ENCODE measurements around the gene PSKH1. TPM values are rescaled to one million over a fixed set of nuclear protein-coding genes. Genes with fewer than 3 reads are reported as not detected.

Gene PSKH1
- total and polyA plus RNA-seq, 4 donors, result 8.3 to 23.8 (median 13.8) TPM

DNA sequence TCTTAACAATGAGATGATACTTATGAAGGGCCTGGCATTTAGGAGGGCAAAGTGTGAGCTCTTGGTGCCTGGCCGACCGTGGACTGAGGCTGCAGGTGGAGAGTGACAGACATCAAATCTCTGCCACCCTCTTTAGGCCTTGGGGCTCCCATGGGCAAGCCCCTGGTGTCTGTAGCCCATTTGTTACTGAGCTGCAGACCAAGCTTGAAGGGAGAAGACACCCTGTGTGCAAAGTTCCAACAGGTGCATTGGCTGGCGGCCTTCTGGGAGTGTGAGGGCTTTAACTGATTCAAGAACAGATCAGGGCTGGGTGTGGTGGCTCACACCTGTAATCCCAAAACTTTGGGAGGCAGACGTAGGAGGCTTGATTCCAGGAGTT is 39.4 kb downstream of the PSKH1 start:
- WGBS, result 96% methylated on average over 4 of the region's 4 CpGs

DNA sequence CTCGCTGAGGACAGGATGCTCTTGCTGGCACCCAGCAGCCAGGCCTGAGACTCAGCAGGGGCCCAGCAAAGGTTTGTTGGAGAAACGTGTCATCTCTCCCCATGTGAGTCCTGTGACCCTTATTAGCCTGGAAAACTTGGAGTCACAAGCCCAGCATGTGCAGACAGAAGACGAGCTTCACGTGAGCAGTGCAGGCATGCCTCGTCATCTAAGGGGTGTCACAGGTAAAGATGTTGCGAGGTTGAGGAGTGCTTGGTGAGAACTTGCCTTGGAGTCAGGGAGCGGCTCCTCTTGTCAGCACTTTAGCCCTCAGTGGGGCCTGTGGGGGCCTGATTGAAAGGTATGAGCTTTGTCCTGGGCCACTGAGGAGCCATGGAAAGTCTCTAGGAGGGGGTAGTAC is 40.8 kb downstream of the PSKH1 start:
- no peaks in the 10 kb centered on the region for H3K9me3 ChIP-seq (ENCODE audit: control insufficient read depth in 4 of 4, low read length in 3 of 4)
- no peak for TF ChIP-seq REST (IDR thresholded peaks at IDR 0.05)
- TF ChIP-seq, protein P1, sequence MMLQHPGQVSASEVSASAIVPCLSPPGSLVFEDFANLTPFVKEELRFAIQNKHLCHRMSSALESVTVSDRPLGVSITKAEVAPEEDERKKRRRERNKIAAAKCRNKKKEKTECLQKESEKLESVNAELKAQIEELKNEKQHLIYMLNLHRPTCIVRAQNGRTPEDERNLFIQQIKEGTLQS (IDR thresholded peaks at IDR 0.05), result no peak
- no peak for TF ChIP-seq CTCF (IDR thresholded peaks at IDR 0.05; ENCODE audit: low read depth, low read length, missing input control)
- TF ChIP-seq FOXA2 (IDR thresholded peaks at IDR 0.05), result no peak
- no peak for TF ChIP-seq RAD21 (IDR thresholded peaks at IDR 0.05)
- TF ChIP-seq TAF1 (conservative IDR thresholded peaks at IDR 0.05), result no peak
- TF ChIP-seq EGR1 (IDR thresholded peaks at IDR 0.05; ENCODE audit: low read depth in 2 of 2), result no peak
- no peak for TF ChIP-seq ZBTB33 (IDR thresholded peaks at IDR 0.05)
- TF ChIP-seq SP1 (IDR thresholded peaks at IDR 0.05), result no peak
- no peak for TF ChIP-seq YY1 (IDR thresholded peaks at IDR 0.05)
- TF ChIP-seq JUND (IDR thresholded peaks at IDR 0.05), result no peak
- TF ChIP-seq HNF4A (conservative IDR thresholded peaks at IDR 0.05), result no peak
- no peak for TF ChIP-seq FOXA1 (IDR thresholded peaks at IDR 0.05)
- H3K9ac ChIP-seq (ENCODE audit: low read depth in 1 of 2, low read length in 2 of 2), result no peak overlapping the region
- peaks cover 4 to 20% (median 16%) of the 10 kb centered on the region in 4 donors for H3K4me1 ChIP-seq (ENCODE audit: control insufficient read depth in 4 of 4, insufficient read depth in 4 of 4, low read length in 3 of 4)
- WGBS, result 92% methylated on average over 7 of the region's 7 CpGs
- peaks cover 0 to 25% (median 6%) of the 10 kb centered on the region in 4 donors for H3K36me3 ChIP-seq (ENCODE audit: control insufficient read depth in 4 of 4, insufficient read depth in 3 of 4, low read depth in 1 of 4, low read length in 3 of 4)
- no peak for DNase-seq (ENCODE audit: low spot score)
- H3K4me3 ChIP-seq (ENCODE audit: low read depth in 1 of 3, low read length in 3 of 3), result no peak overlapping the region
- H3K27me3 ChIP-seq (ENCODE audit: control insufficient read depth in 4 of 4, insufficient read depth in 4 of 4, low read length in 3 of 4), result no peaks in the 10 kb centered on the region
- no peak overlapping the region for H3K27ac ChIP-seq (ENCODE audit: low read depth in 1 of 2, low read length in 2 of 2)

More for the DNA sequence above, 39.4 kb downstream of the PSKH1 start:
- Histone ChIP-seq H3K27ac (ENCODE audit: low read depth in 1 of 2, low read length in 2 of 2) (no peak overlapping the region), H3K4me1 (ENCODE audit: control insufficient read depth in 4 of 4, insufficient read depth in 4 of 4, low read length in 3 of 4) (peaks cover 3 to 20% (median 16%) of the 10 kb centered on the region in 4 donors), H3K27me3 (ENCODE audit: control insufficient read depth in 4 of 4, insufficient read depth in 4 of 4, low read length in 3 of 4) (no peaks in the 10 kb centered on the region), H3K9me3 (ENCODE audit: control insufficient read depth in 4 of 4, low read length in 3 of 4) (no peaks in the 10 kb centered on the region), H3K36me3 (ENCODE audit: control insufficient read depth in 4 of 4, insufficient read depth in 3 of 4, low read depth in 1 of 4, low read length in 3 of 4) (peaks cover 3 to 32% (median 10%) of the 10 kb centered on the region in 4 donors), H3K4me3 (ENCODE audit: low read depth in 1 of 3, low read length in 3 of 3) (no peak overlapping the region), H3K9ac (ENCODE audit: low read depth in 1 of 2, low read length in 2 of 2) (no peak overlapping the region)
- no peak for DNase-seq (ENCODE audit: low spot score)
- no peak for TF ChIP-seq RAD21 (IDR thresholded peaks at IDR 0.05)
- no peak for TF ChIP-seq MAX (IDR thresholded peaks at IDR 0.05)
- TF ChIP-seq SP1 (IDR thresholded peaks at IDR 0.05), result no peak
- no peak for TF ChIP-seq FOXA2 (IDR thresholded peaks at IDR 0.05)

Measured in liver (tissue), 9 donors.